ENCODE results near the gene RBM47. TPM values are rescaled to one million over a fixed set of nuclear protein-coding genes. Genes with fewer than 3 reads are reported as not detected.
A peak's percentile ranks its signal among the peaks of the same experiment; 100 is the strongest.
"Not testable (repeated sequence)": the region's sequence is repeated elsewhere in the genome, so short reads cannot be mapped to it uniquely, and the experiment has no call there.

The RBM47 gene
- total RNA-seq, 3 donors from 2014 or later, result 0.87 to 1.9 (median 1.1) TPM

DNA sequence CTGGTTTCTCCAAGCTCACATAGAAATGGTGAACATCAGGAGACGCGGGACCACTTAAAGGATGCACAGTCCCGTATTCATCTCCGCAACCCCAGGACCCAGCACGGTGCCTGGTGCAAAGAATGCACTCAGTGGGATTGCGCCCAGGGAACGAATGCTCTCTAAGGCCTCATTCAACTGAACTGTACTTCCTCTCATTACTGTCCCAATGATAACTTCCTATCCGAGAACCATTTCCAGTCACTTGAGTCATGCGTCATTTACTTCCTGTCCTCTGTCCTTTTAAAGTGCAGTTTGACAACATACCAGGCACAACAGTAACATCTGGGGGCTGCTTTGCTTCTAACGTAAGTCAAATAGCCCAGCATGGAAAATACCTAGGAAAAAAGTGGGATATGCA, 75.7 kb downstream of the RBM47 start:
- Mint-ChIP-seq H3K4me1 (ENCODE audit: low read depth) (peaks cover 22% of the 10 kb centered on the region), H3K36me3 (ENCODE audit: insufficient read depth) (no peaks in the 10 kb centered on the region), H3K9me3 (no peaks in the 10 kb centered on the region), H3K27me3 (ENCODE audit: low read depth) (no peaks in the 10 kb centered on the region), H3K4me3 (no peak overlapping the region)
- ATAC-seq, result no peak
- no peak for DNase-seq

DNA sequence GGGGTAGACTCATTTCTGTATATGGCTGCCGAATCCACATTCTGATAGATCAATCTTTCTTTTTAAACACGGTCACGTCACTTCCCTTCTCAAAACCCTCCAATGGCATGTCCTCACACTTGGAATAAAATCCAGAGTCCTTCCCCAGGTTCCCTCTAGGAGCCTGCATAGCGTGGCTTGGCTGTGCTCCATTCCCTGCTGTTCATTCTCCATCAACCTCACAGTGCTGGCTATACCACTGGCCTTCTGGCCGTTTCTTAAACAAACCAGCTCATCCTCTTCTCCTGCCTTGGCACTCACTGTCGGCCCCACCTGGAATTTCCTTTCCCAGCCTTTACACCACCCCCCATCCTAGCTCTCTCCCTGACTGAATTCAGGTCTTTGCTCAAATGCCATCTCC, 77.1 kb downstream of the RBM47 start:
- Mint-ChIP-seq H3K4me3 (no peak overlapping the region), H3K4me1 (ENCODE audit: low read depth) (peaks cover 22% of the 10 kb centered on the region), H3K9me3 (no peaks in the 10 kb centered on the region), H3K36me3 (ENCODE audit: insufficient read depth) (no peaks in the 10 kb centered on the region), H3K27me3 (ENCODE audit: low read depth) (no peaks in the 10 kb centered on the region)
- ATAC-seq (no peak), DNase-seq (no peak)

DNA sequence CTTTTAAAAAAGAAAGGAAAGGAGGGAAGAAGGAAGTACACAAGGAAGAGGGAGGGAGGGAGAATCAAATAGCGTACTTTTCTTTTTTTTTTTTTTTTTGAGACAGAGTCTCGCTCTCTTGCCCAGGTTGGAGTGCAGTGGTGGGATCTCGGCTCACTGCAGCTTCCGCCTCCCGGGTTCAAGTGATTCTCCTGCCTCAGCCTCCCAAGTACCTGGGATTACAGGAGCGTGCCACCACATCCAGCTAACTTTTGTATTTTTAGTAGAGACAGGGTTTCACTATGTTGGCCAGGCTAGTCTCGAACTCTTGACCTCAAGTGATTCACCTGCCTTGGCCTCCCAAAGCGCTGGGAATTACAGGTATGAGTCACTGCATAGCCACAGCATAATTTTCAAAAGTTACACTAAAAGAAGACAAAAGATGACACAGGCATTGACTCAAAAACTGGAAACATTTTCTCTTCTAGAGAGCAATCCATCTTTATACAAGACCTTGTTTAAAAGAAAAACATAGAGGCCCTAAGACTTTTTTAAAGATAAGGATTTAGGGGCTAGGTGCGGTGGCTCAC, 78.0 kb downstream of the RBM47 start:
- H3K9me3 Mint-ChIP-seq; H3K27me3 Mint-ChIP-seq (ENCODE audit: low read depth); H3K36me3 Mint-ChIP-seq (ENCODE audit: insufficient read depth); DNase-seq: not testable (repeated sequence)
- ATAC-seq, result peak; percentile 62 to 65
- H3K4me3 Mint-ChIP-seq, result peak overlapping the region; percentile 70
- peaks cover 22% of the 10 kb centered on the region for H3K4me1 Mint-ChIP-seq (ENCODE audit: low read depth)

DNA sequence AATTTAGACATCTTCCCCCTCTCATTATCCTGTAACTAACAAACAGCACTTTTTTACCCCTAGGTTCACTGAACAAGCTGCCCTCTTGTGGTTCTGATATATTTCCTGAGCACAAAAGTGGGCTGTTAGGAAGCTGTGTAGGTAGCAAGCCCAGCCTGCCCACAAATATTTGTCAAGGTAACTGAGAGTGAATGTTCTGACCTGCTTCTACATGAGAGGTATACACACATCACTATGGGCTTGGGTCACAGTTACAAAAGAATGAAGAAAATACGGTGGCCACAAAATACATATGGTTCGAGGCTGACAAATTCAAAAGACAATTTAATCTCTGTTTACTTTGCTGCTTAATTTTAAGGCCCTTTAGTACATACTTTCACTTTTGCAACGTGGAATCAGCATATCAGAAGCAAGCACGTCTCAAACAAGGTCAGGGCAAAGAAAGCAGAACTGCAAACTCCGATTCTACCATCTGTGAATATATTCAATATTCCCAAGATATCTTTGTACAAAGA, 78.7 kb downstream of the RBM47 start:
- no peaks in the 10 kb centered on the region for H3K27me3 Mint-ChIP-seq (ENCODE audit: low read depth)
- DNase-seq, result no peak
- H3K4me1 Mint-ChIP-seq (ENCODE audit: low read depth), result peaks cover 22% of the 10 kb centered on the region
- ATAC-seq, result peak; percentile 46 to 56
- H3K36me3 Mint-ChIP-seq (ENCODE audit: insufficient read depth), result no peaks in the 10 kb centered on the region
- H3K4me3 Mint-ChIP-seq, result peak overlapping the region; percentile 70
- H3K9me3 Mint-ChIP-seq, result no peaks in the 10 kb centered on the region

DNA sequence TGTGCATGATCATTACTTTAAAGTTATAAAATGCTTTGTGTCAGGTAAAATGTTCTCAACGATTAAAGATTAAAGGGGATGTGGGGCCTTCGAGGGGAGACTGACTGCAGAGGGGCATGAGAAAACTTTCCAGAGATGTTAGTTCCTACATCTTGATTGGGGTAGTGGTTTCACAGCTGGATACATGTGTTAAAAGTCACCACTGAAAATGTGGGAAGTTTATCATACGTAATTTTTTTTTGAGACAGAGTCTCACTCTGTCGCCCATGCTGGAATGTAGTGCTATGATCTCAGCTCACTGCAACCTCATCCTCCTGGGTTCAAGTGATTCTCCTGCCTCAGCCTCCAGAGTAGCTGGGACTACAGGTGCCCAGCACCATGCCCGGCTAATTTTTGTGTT, 79.5 kb downstream of the RBM47 start:
- Mint-ChIP-seq H3K4me1 (ENCODE audit: low read depth) (peaks cover 22% of the 10 kb centered on the region), H3K4me3 (no peak overlapping the region), H3K36me3 (ENCODE audit: insufficient read depth) (no peaks in the 10 kb centered on the region), H3K9me3 (no peaks in the 10 kb centered on the region), H3K27me3 (ENCODE audit: low read depth) (no peaks in the 10 kb centered on the region)
- ATAC-seq, result no peak
- no peak for DNase-seq

DNA sequence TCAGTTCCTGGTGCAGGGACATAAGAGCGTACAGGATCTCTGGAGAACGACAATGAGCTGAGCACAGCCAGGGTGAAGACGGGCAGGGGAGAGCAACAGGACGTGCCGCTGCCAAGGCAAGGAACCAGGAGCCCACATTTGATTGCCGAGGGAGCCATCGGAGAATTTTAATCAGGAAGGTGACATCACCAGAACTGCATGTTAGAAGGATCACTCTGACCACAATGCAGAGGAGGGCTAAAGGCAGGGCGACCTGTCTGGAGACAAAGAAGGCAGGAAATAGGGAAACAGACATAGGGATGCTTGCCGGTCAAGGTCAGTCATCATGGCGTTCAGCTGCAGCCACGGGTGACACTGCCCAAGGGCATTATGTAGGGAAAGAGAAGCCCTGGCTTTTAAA, 81.4 kb downstream of the RBM47 start:
- H3K27me3 Mint-ChIP-seq (ENCODE audit: low read depth), result no peaks in the 10 kb centered on the region
- H3K4me3 Mint-ChIP-seq, result no peak overlapping the region

DNA sequence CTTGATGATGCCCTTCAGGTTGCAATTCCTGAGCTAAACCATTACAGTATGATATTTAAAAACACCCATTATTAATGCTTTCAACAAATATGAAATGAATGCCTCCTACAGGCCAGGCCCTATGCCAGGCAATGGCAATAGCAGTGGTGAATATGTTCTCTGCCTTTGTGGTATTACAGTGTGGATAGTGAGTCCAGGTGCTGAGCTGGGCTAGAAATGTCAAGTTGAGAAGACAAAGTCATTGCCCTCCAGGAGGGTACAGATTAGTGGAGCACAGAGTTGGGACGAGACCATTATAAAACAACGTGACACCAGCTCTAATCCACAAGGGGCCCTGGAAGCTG, 81.9 kb downstream of the RBM47 start:
- Mint-ChIP-seq H3K27me3 (ENCODE audit: low read depth) (no peaks in the 10 kb centered on the region), H3K9me3 (no peaks in the 10 kb centered on the region), H3K36me3 (ENCODE audit: insufficient read depth) (no peaks in the 10 kb centered on the region), H3K4me1 (ENCODE audit: low read depth) (peaks cover 22% of the 10 kb centered on the region), H3K4me3 (no peak overlapping the region)
- ATAC-seq, result no peak
- DNase-seq, result no peak

More for the DNA sequence above, 81.4 kb downstream of the RBM47 start:
- Mint-ChIP-seq H3K36me3 (ENCODE audit: insufficient read depth) (no peaks in the 10 kb centered on the region), H3K9me3 (no peaks in the 10 kb centered on the region), H3K4me1 (ENCODE audit: low read depth) (peaks cover 22% of the 10 kb centered on the region)
- ATAC-seq (no peak), DNase-seq (no peak)

DNA sequence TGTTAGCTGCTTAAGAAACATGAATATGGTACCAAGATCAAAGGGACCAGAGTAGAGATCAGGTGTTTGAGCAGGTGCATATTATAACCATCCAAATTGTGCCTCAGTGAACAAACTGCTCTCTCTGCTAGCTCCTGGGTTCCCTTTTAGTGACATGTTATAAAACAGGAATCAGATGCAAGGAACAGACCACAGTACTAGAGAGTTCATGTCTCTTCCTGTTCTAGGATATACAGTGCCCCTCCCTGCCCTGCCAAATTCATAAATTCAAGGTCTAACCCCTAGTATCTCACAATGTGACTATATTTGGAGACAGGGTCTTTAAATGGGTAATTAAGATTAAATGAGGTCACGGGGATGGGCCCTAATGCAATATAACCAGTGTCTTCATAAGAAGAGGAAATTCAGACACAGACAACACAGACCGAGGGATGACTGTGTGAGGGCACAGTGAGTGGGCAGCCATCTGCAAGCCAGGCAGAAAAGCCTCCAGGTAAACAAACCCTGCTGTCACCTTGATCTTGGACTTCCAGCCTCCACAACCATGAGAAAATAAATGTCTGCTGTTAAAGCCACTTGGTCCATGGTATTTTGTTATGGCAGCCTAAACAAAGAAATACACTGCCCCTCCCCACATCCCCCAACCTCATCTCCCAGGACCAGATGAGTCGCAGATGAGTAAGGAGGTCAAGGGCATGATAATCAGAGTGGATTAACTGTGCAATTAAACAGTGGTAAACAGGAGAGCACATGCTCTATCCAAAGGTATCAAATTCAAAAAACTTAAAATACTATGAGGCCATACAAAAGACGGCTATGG, 82.5 kb downstream of the RBM47 start:
- no peak for ATAC-seq
- Mint-ChIP-seq H3K27me3 (ENCODE audit: low read depth) (no peaks in the 10 kb centered on the region), H3K36me3 (ENCODE audit: insufficient read depth) (no peaks in the 10 kb centered on the region), H3K4me1 (ENCODE audit: low read depth) (peaks cover 19% of the 10 kb centered on the region), H3K9me3 (no peaks in the 10 kb centered on the region), H3K4me3 (no peak overlapping the region)
- DNase-seq, result no peak

DNA sequence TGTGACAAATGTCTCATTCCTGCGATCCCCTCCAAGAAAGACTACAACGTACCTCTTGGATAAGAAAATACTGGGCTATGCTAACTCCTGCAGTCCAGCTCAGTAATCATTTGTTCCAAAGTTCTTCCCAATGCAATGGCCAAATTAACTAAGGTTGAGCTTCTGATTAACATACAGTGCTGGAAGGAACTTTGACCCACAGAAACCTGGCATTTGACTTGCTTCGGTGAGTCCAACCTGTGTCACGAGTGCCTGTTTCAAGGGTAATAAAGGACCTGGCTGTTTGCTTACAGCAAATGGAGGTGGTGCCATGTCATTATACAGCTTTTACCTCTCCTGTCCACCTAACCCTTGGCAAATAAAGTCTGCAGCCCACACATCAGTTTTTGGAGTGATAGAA, 83.2 kb downstream of the RBM47 start:
- peaks cover 14% of the 10 kb centered on the region for H3K4me1 Mint-ChIP-seq (ENCODE audit: low read depth)
- ATAC-seq (no peak), DNase-seq (no peak)
- no peak overlapping the region for H3K4me3 Mint-ChIP-seq
- H3K36me3 Mint-ChIP-seq (ENCODE audit: insufficient read depth), result no peaks in the 10 kb centered on the region
- H3K27me3 Mint-ChIP-seq (ENCODE audit: low read depth), result no peaks in the 10 kb centered on the region
- no peaks in the 10 kb centered on the region for H3K9me3 Mint-ChIP-seq

DNA sequence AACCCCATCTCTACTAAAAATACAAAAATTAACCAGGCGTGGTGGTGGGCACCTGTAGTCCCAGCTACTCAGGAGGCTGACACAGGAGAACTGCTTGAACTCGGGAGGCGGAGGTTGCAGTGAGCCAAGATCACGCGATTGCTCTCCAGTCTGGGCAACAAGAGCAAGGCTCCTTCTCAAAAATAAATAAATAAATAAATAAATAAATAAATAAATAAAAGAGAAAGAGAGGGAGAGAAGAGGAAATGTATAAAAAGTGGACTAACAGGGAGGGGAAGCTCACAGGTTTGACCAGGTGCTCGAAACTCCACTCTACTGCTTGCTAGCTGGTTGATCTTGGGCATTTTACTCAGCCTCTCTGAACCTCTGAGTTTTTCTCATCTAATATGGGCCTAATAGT, 84.2 kb downstream of the RBM47 start:
- H3K36me3 Mint-ChIP-seq (ENCODE audit: insufficient read depth); DNase-seq; H3K9me3 Mint-ChIP-seq; ATAC-seq; H3K4me1 Mint-ChIP-seq (ENCODE audit: low read depth); H3K27me3 Mint-ChIP-seq (ENCODE audit: low read depth); H3K4me3 Mint-ChIP-seq: not testable (repeated sequence)

DNA sequence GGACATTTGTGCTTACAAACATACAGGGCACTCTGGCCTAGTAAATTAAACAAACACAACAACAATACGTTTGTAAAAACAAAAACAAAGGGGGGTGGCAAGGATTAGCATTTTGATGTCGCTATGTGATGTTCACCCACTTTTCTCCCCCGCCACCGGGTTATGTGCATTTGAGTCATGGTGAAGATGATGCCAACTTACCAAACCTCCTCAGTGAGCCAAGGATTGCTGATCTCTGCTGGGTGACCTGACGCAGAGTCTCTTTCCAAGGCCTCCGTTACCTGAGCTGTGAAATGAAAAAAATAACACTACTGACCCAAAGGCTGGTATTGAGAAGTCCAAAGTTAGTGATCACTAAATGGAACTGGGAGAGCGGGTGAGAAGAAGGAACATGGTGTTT, 85.4 kb downstream of the RBM47 start:
- H3K4me1 Mint-ChIP-seq (ENCODE audit: low read depth), result no peaks in the 10 kb centered on the region
- no peaks in the 10 kb centered on the region for H3K36me3 Mint-ChIP-seq (ENCODE audit: insufficient read depth)
- no peak for ATAC-seq
- DNase-seq, result no peak
- no peaks in the 10 kb centered on the region for H3K27me3 Mint-ChIP-seq (ENCODE audit: low read depth)
- no peak overlapping the region for H3K4me3 Mint-ChIP-seq
- no peaks in the 10 kb centered on the region for H3K9me3 Mint-ChIP-seq

DNA sequence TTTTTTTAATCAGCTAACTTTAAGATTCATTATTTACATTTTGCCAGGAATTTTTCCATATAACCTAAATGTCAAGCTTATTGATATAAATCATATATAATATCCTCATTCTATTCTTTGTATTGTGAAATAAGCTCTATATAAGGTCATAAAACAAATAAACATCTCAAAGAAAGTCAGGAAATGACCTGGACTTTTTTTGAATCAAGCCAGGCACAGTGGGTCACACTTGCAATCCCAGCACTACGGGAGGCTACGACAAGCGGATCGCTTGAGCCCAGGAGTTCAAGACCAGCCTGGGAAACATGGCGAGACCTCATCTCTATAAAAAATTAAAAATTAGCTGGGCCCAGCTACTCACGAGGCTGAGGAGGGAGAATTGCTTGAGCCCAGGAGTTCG, 88.9 kb downstream of the RBM47 start:
- H3K4me1 Mint-ChIP-seq (ENCODE audit: low read depth), result no peaks in the 10 kb centered on the region
- H3K36me3 Mint-ChIP-seq (ENCODE audit: insufficient read depth), result no peaks in the 10 kb centered on the region
- H3K9me3 Mint-ChIP-seq, result no peaks in the 10 kb centered on the region
- H3K27me3 Mint-ChIP-seq (ENCODE audit: low read depth), result no peaks in the 10 kb centered on the region
- no peak for DNase-seq
- no peak for ATAC-seq
- H3K4me3 Mint-ChIP-seq, result no peak overlapping the region

DNA sequence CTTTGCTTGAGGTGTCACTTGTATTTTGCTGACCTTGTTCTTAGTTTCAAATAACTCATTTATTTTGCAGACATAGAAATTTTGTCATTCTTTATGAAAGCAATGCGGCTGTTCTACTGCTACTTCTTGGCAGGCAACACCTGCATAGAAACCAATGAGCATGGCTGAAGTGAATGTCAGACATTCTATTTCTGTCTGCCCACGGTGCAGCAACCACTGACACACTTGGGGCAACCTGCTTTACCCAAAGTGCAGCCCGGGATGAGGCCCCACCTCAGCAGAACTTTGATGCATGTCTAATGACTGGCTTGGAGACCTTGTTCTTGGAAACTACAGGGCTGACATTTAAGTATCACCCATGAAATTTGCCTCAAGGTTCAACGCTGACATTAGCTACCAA, 93.6 kb downstream of the RBM47 start:
- H3K4me3 Mint-ChIP-seq, result no peak overlapping the region
- peaks cover 2% of the 10 kb centered on the region for H3K4me1 Mint-ChIP-seq (ENCODE audit: low read depth)
- H3K9me3 Mint-ChIP-seq, result no peaks in the 10 kb centered on the region
- ATAC-seq, result no peak
- no peaks in the 10 kb centered on the region for H3K27me3 Mint-ChIP-seq (ENCODE audit: low read depth)
- no peak for DNase-seq
- H3K36me3 Mint-ChIP-seq (ENCODE audit: insufficient read depth), result no peaks in the 10 kb centered on the region

DNA sequence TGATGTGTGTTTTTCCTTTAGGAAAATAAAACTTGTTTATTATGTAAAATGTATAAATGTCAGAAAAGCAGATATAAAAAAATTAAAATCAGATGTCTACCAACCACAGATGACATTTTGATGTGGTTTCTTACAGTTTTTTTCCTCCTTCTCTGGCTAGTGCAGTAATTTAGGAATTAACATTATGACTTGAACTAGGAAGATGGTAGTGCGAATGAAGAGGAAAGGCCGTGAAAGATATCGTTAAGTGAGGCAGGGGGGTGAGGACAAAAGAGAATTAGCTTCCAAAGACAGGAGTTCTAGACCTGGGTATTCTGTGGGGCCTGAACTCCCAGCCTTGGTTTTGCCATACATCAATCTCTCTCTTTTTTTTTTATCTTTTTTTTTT, 98.0 kb downstream of the RBM47 start:
- ATAC-seq (no peak), DNase-seq (no peak)
- Mint-ChIP-seq H3K9me3 (no peaks in the 10 kb centered on the region), H3K36me3 (ENCODE audit: insufficient read depth) (no peaks in the 10 kb centered on the region), H3K27me3 (ENCODE audit: low read depth) (no peaks in the 10 kb centered on the region), H3K4me1 (ENCODE audit: low read depth) (peaks cover 2% of the 10 kb centered on the region), H3K4me3 (no peak overlapping the region)

DNA sequence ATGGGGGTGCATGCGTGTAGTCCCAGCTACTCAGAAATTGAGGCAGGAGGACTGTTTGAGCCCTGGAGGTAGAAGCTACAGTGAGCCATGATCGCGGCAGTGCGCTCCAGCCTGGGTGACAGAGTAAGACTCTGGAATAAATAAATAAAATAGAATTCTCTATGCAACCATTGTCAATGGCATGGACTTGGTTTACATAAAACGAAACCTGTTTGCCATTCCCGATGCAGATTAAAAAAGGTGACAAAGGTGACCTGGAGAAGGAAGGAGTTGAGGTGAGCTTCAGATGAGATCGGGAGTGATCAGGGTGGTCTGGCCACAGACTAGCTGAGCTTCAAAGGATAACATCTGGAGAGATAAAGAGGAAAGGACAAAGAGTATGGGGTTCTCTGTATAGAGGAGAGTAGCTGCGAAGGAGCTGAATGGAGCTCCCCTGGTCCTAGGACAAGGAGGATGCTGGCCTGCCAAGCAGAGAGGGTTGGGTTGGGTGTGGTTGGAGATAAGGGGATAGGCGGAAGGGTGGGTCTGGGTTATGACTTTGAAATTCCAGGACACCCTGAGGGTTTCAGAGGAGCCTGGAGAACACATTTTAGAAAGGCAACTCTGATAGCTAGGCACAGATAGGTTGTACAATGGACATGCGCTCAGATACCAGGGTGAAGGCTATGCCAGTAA, 98.6 kb downstream of the RBM47 start:
- Mint-ChIP-seq H3K27me3 (ENCODE audit: low read depth) (no peaks in the 10 kb centered on the region), H3K4me1 (ENCODE audit: low read depth) (peaks cover 2% of the 10 kb centered on the region), H3K9me3 (no peaks in the 10 kb centered on the region), H3K36me3 (ENCODE audit: insufficient read depth) (no peaks in the 10 kb centered on the region), H3K4me3 (no peak overlapping the region)
- no peak for DNase-seq
- ATAC-seq, result no peak
